NT2/D1 (cell line): Measurements from ENCODE around the gene RNU1-4.
"Not testable (repeated sequence)": the region's sequence is repeated elsewhere in the genome, so short reads cannot be mapped to it uniquely, and the experiment has no call there.

Experiments
- YY1 ChIP-seq: IDR thresholded peaks from 2 replicates; pipeline ENCODE4 v1.6.1; 2011; ENCODE audit not compliant: insufficient read length, insufficient read depth
- ZNF274 ChIP-seq: IDR thresholded peaks from 2 replicates; pipeline ENCODE4 v1.6.1; 2011; ENCODE audit warnings: mild to moderate bottlenecking, low read depth, low read length

GRCh38 chr1:16760456-16760765 lies 20.1 kb downstream of the RNU1-4 start:
- TF ChIP-seq ZNF274, YY1: not testable (repeated sequence)
